H9 (cell line): ENCODE data around the gene LYAR. TPM values are rescaled to one million over a fixed set of nuclear protein-coding genes. Genes with fewer than 3 reads are reported as not detected.

Experiments
- DNase-seq: peaks from one replicate; pipeline ENCODE4 v3.0.0-alpha.2; 2017
- H2AFZ ChIP-seq: one replicate; pipeline ENCODE4 v1.6.1; 2013; ENCODE audit warnings: mild to moderate bottlenecking, low read length, control low read depth, moderate library complexity
- H2AK5ac ChIP-seq: 2 replicates; pipeline ENCODE4 v1.6.1; 2013; ENCODE audit warnings: low read length, control low read depth, mixed read lengths; ENCODE audit not compliant: insufficient read length
- H2BK120ac ChIP-seq: one replicate; pipeline ENCODE4 v1.6.1; 2013; ENCODE audit warnings: low read depth, mild to moderate bottlenecking, low read length, control low read depth, inconsistent platforms; ENCODE audit not compliant: poor library complexity, severe bottlenecking
- H2BK12ac ChIP-seq: 2 replicates; pipeline ENCODE4 v1.6.1; 2013; ENCODE audit warnings: low read length, control low read depth, mixed read lengths, low read depth; ENCODE audit not compliant: insufficient read length
- H2BK15ac ChIP-seq: 2 replicates; pipeline ENCODE4 v1.6.1; 2013; ENCODE audit warnings: low read depth, low read length, control low read depth
- H2BK20ac ChIP-seq: one replicate; pipeline ENCODE4 v1.6.1; 2013; ENCODE audit warnings: low read depth, mild to moderate bottlenecking, low read length, control low read depth, inconsistent platforms; ENCODE audit not compliant: poor library complexity, severe bottlenecking
- H2BK5ac ChIP-seq: 2 replicates; pipeline ENCODE4 v1.6.1; 2013; ENCODE audit warnings: low read length, control low read depth, mixed read lengths; ENCODE audit not compliant: insufficient read length
- H3K14ac ChIP-seq: 2 replicates; pipeline ENCODE4 v1.6.1; 2013; ENCODE audit warnings: low read length, control low read depth; ENCODE audit not compliant: insufficient read depth
- H3K18ac ChIP-seq: 2 replicates; pipeline ENCODE4 v1.6.1; 2013; ENCODE audit warnings: low read depth, mild to moderate bottlenecking, mixed read lengths, low read length, control low read depth; ENCODE audit not compliant: insufficient read length
- H3K23ac ChIP-seq: 2 replicates; pipeline ENCODE4 v1.6.1; 2013; ENCODE audit warnings: low read length, control low read depth, mixed read lengths, low read depth; ENCODE audit not compliant: insufficient read length
- H3K23me2 ChIP-seq: 2 replicates; pipeline ENCODE4 v1.6.1; 2013; ENCODE audit warnings: low read depth, mild to moderate bottlenecking, mixed read lengths, low read length, control low read depth; ENCODE audit not compliant: insufficient read length, poor library complexity, severe bottlenecking
- H3K27ac ChIP-seq: 2 replicates; pipeline ENCODE4 v1.5.1; 2013; ENCODE audit warnings: low read length, control low read depth, mixed read lengths, low read depth; ENCODE audit not compliant: insufficient read length
- H3K27me3 ChIP-seq: 2 replicates; pipeline ENCODE4 v1.6.1; 2013; ENCODE audit warnings: low read length, control low read depth, inconsistent platforms; ENCODE audit not compliant: insufficient read depth
- H3K4ac ChIP-seq: 2 replicates; pipeline ENCODE4 v1.6.1; 2013; ENCODE audit warnings: low read depth, mild to moderate bottlenecking, control low read depth, inconsistent platforms, low read length, moderate library complexity
- H3K4me1 ChIP-seq: 2 replicates; pipeline ENCODE4 v1.6.1; 2013; ENCODE audit warnings: low read length, control low read depth, inconsistent platforms; ENCODE audit not compliant: insufficient read depth
- H3K4me2 ChIP-seq: 2 replicates; pipeline ENCODE4 v1.6.1; 2013; ENCODE audit warnings: low read length, control low read depth, mixed read lengths; ENCODE audit not compliant: insufficient read length, insufficient read depth
- H3K56ac ChIP-seq: 2 replicates; pipeline ENCODE4 v1.6.1; 2013; ENCODE audit warnings: low read depth, mild to moderate bottlenecking, mixed read lengths, low read length, control low read depth; ENCODE audit not compliant: insufficient read length
- H3K79me1 ChIP-seq: 2 replicates; pipeline ENCODE4 v1.6.1; 2013; ENCODE audit warnings: low read depth, mild to moderate bottlenecking, moderate library complexity, low read length, control low read depth, inconsistent platforms; ENCODE audit not compliant: insufficient read depth, poor library complexity, severe bottlenecking
- H3K79me2 ChIP-seq: 2 replicates; pipeline ENCODE4 v1.6.1; 2013; ENCODE audit warnings: low read length, control low read depth, inconsistent platforms; ENCODE audit not compliant: insufficient read depth
- H3K9ac ChIP-seq: 2 replicates; pipeline ENCODE4 v1.6.1; 2013; ENCODE audit warnings: low read length, control low read depth, mixed read lengths; ENCODE audit not compliant: insufficient read length; ENCODE audit errors: extremely low read depth
- H3K9me3 ChIP-seq: one replicate; pipeline ENCODE4 v1.6.1; 2013; ENCODE audit warnings: low read depth, low read length, inconsistent platforms; ENCODE audit not compliant: control insufficient read depth
- H3T11ph ChIP-seq: one replicate; pipeline ENCODE4 v1.6.1; 2013; ENCODE audit warnings: mild to moderate bottlenecking, low read length, control low read depth, inconsistent platforms
- H4K20me1 ChIP-seq: one replicate; pipeline ENCODE4 v1.6.1; 2013; ENCODE audit not compliant: control insufficient read depth, insufficient read length, insufficient read depth
- H4K5ac ChIP-seq: 2 replicates; pipeline ENCODE4 v1.6.1; 2013; ENCODE audit warnings: low read depth, mild to moderate bottlenecking, mixed read lengths, low read length, control low read depth; ENCODE audit not compliant: insufficient read length
- H4K8ac ChIP-seq: replicated peaks from 2 replicates; pipeline ENCODE4 v1.6.1; 2013; ENCODE audit warnings: low read length, control low read depth, mixed read lengths, low read depth; ENCODE audit not compliant: insufficient read length
- H4K91ac ChIP-seq: 2 replicates; pipeline ENCODE4 v1.6.1; 2013; ENCODE audit warnings: low read depth, mild to moderate bottlenecking, moderate library complexity, mixed read lengths, low read length, control low read depth; ENCODE audit not compliant: insufficient read length
- H3K27ac Mint-ChIP-seq, 3 experiments: 2 replicates in 2 of 3; 3 replicates in 1 of 3; pipeline ENCODE4 v1.8.0; 2020 to 2021; ENCODE audit warnings: mixed read lengths in 3 of 3, mild to moderate bottlenecking in 1 of 3, moderate library complexity in 1 of 3
- H3K27me3 Mint-ChIP-seq: 2 replicates; pipeline ENCODE4 v1.8.0; 2021; ENCODE audit warnings: low read depth, mild to moderate bottlenecking, moderate library complexity, mixed read lengths
- H3K36me3 Mint-ChIP-seq, 3 experiments: 2 replicates in 2 of 3; 3 replicates in 1 of 3; pipeline ENCODE4 v1.8.0; 2020 to 2021; ENCODE audit warnings: low read depth in 3 of 3, mixed read lengths in 3 of 3; ENCODE audit not compliant: insufficient read depth in 1 of 3
- H3K4me1 Mint-ChIP-seq, 2 experiments: 2 replicates each; pipeline ENCODE4 v1.8.0; 2020; ENCODE audit warnings: mixed read lengths in 2 of 2
- H3K4me3 Mint-ChIP-seq, 2 experiments: 2 replicates in 1 of 2; 3 replicates in 1 of 2; pipeline ENCODE4 v1.8.0; 2020 to 2021; ENCODE audit warnings: mild to moderate bottlenecking in 2 of 2, mixed read lengths in 2 of 2, moderate library complexity in 1 of 2
- H3K9me3 Mint-ChIP-seq, 2 experiments: 2 replicates in 1 of 2; 3 replicates in 1 of 2; pipeline ENCODE4 v1.8.0; 2020; ENCODE audit warnings: mild to moderate bottlenecking in 2 of 2, mixed read lengths in 2 of 2, moderate library complexity in 1 of 2
- WGBS: extraction: QIAGEN DNeasy Blood & Tissue Kit; methylation state at CpG from one replicate; pipeline ENCODE4 v1.1.7; 2013; ENCODE audit warnings: missing lambda C conversion rate, low lambda C conversion rate, mixed read lengths; ENCODE audit not compliant: insufficient read length; ENCODE audit errors: extremely low coverage; 5-methylcytosine and 5-hydroxymethylcytosine counted together
- total RNA-seq: library from RNA; stranded (reverse); gene quantifications from 2 replicates; pipeline ENCODE4 v1.2.1, GENCODE V29; 2021
- TF ChIP-seq, protein P1 (sequence below): fragments of 200-600 bp; sonication (generic); conservative IDR thresholded peaks from 3 replicates; pipeline ENCODE4 v1.8.0; 2021; ENCODE audit warnings: antibody characterized with exemption, mild to moderate bottlenecking

Gene LYAR
- total RNA-seq, 1 experiment from 2014 or later = 50.9 TPM

DNA sequence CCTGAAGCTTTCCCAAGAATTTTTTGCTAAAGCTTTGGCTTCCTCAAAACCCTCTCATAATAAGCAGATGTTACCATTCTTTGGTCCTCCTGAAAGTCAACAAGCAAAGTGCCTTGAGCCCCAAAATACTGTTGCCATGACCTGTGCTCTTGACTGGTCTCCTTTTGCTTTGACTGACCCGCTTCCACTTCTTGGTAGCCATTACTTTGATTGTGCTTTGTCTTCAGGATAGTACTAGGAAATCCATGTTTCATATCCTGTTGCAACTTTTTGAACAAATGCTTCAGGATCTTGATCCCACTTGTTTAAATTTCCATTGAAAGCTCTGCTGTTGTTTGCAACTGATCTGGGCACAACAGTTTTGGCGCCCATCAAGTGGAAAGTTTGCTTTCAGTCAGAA, 56.3 kb downstream of the LYAR start:
- Mint-ChIP-seq H3K4me1 (no peaks in the 10 kb centered on the region), H3K27ac (no peak overlapping the region), H3K27me3 (peaks cover 29% of the 10 kb centered on the region), H3K9me3 (peaks cover 7 to 17% of the 10 kb centered on the region in 2 experiments), H3K36me3 (peaks cover 5 to 22% (median 22%) of the 10 kb centered on the region in 3 experiments), H3K4me3 (no peak overlapping the region)
- DNase-seq = no peak
- no peak overlapping the region for H2BK15ac ChIP-seq
- H3K14ac ChIP-seq = no peak overlapping the region
- no peak overlapping the region for H4K8ac ChIP-seq
- no peak overlapping the region for H3K56ac ChIP-seq
- H3K23me2 ChIP-seq = no peaks in the 10 kb centered on the region
- no peak overlapping the region for H3K4ac ChIP-seq
- no peaks in the 10 kb centered on the region for H3K79me1 ChIP-seq
- no peaks in the 10 kb centered on the region for H3K9me3 ChIP-seq
- no peak overlapping the region for H2AK5ac ChIP-seq
- no peak overlapping the region for H4K91ac ChIP-seq
- H3K27me3 ChIP-seq = peaks cover 7% of the 10 kb centered on the region; the same call in 1 of the 2 replicates
- no peak overlapping the region for H2BK5ac ChIP-seq
- H3K18ac ChIP-seq = no peak overlapping the region
- H3T11ph ChIP-seq = no peak overlapping the region
- no peak overlapping the region for H3K23ac ChIP-seq
- no peak overlapping the region for H2AFZ ChIP-seq
- no peak overlapping the region for H2BK12ac ChIP-seq
- H3K79me2 ChIP-seq = no peaks in the 10 kb centered on the region
- WGBS = no CpG with 5 or more reads among the region's 2 CpGs
- no peak overlapping the region for H2BK20ac ChIP-seq
- H4K20me1 ChIP-seq = no peaks in the 10 kb centered on the region
- no peak overlapping the region for H3K9ac ChIP-seq
- H3K4me1 ChIP-seq = no peaks in the 10 kb centered on the region
- no peak overlapping the region for H2BK120ac ChIP-seq
- H3K4me2 ChIP-seq = no peak overlapping the region
- no peak overlapping the region for H3K27ac ChIP-seq
- H4K5ac ChIP-seq = no peak overlapping the region
- TF ChIP-seq, protein P1, sequence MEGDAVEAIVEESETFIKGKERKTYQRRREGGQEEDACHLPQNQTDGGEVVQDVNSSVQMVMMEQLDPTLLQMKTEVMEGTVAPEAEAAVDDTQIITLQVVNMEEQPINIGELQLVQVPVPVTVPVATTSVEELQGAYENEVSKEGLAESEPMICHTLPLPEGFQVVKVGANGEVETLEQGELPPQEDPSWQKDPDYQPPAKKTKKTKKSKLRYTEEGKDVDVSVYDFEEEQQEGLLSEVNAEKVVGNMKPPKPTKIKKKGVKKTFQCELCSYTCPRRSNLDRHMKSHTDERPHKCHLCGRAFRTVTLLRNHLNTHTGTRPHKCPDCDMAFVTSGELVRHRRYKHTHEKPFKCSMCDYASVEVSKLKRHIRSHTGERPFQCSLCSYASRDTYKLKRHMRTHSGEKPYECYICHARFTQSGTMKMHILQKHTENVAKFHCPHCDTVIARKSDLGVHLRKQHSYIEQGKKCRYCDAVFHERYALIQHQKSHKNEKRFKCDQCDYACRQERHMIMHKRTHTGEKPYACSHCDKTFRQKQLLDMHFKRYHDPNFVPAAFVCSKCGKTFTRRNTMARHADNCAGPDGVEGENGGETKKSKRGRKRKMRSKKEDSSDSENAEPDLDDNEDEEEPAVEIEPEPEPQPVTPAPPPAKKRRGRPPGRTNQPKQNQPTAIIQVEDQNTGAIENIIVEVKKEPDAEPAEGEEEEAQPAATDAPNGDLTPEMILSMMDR = no peak
